Neural progenitor cell (in vitro differentiated cells): Measurements from ENCODE around the gene GYG1. TPM values are rescaled to one million over a fixed set of nuclear protein-coding genes. Genes with fewer than 3 reads are reported as not detected.
A peak's percentile ranks its signal among the peaks of the same experiment; 100 is the strongest.

ENCODE experiments used
- DNase-seq: peaks from one replicate; pipeline ENCODE4 v3.0.0-alpha.2; 2016; ENCODE audit warnings: low spot score
- H2AFZ ChIP-seq: fragments of 200-600 bp; sonication (generic); replicated peaks from 2 replicates; pipeline ENCODE4 v1.6.1; 2016; ENCODE audit warnings: antibody characterized with exemption
- H3F3A ChIP-seq: fragments of 200-600 bp; sonication (generic); 2 replicates; pipeline ENCODE4 v1.6.1; 2016; ENCODE audit warnings: antibody characterized with exemption, low read depth
- H3K27ac ChIP-seq: fragments of 200-600 bp; sonication (generic); 2 replicates; pipeline ENCODE4 v1.5.1; 2016; ENCODE audit warnings: mild to moderate bottlenecking
- H3K27me3 ChIP-seq: fragments of 200-600 bp; sonication (generic); 2 replicates; pipeline ENCODE4 v1.6.1; 2016; ENCODE audit warnings: mild to moderate bottlenecking, moderate library complexity
- H3K36me3 ChIP-seq: fragments of 200-600 bp; sonication (generic); 2 replicates; pipeline ENCODE4 v1.5.1; 2016
- H3K4me1 ChIP-seq: fragments of 200-600 bp; sonication (generic); 2 replicates; pipeline ENCODE4 v1.6.1; 2016; ENCODE audit warnings: mixed run types
- H3K4me2 ChIP-seq: fragments of 200-600 bp; sonication (generic); 2 replicates; pipeline ENCODE4 v1.6.1; 2016
- H3K4me3 ChIP-seq: fragments of 200-600 bp; sonication (generic); 2 replicates; pipeline ENCODE4 v1.5.1; 2016
- H3K79me2 ChIP-seq: fragments of 200-600 bp; sonication (generic); 2 replicates; pipeline ENCODE4 v1.6.1; 2016; ENCODE audit warnings: low read depth
- H3K9ac ChIP-seq: fragments of 200-600 bp; sonication (generic); 2 replicates; pipeline ENCODE4 v1.6.1; 2016
- H3K9me3 ChIP-seq: fragments of 200-600 bp; sonication (generic); 2 replicates; pipeline ENCODE4 v1.5.1; 2016; ENCODE audit warnings: low read depth
- H4K20me1 ChIP-seq: fragments of 200-600 bp; sonication (generic); 2 replicates; pipeline ENCODE4 v1.6.1; 2016; ENCODE audit warnings: low read depth
- H3K27ac Mint-ChIP-seq: 3 replicates; pipeline ENCODE4 v1.8.0; 2021; ENCODE audit warnings: mixed read lengths
- H3K27me3 Mint-ChIP-seq: 2 replicates; pipeline ENCODE4 v1.8.0; 2022; ENCODE audit warnings: low read depth, mild to moderate bottlenecking, inconsistent platforms, moderate library complexity, mixed read lengths; ENCODE audit not compliant: insufficient read depth
- H3K36me3 Mint-ChIP-seq: 3 replicates; pipeline ENCODE4 v1.8.0; 2021; ENCODE audit warnings: mixed read lengths
- H3K4me1 Mint-ChIP-seq: 3 replicates; pipeline ENCODE4 v1.8.0; 2021; ENCODE audit warnings: mixed read lengths
- H3K4me3 Mint-ChIP-seq: 3 replicates; pipeline ENCODE4 v1.8.0; 2021; ENCODE audit warnings: mild to moderate bottlenecking, moderate library complexity, mixed read lengths
- H3K9me3 Mint-ChIP-seq: 3 replicates; pipeline ENCODE4 v1.8.0; 2020; ENCODE audit warnings: mixed read lengths
- CTCF ChIP-seq: fragments of 200-600 bp; sonication (generic); IDR thresholded peaks from 2 replicates; pipeline ENCODE4 v1.5.1; 2017; ENCODE audit warnings: antibody characterized with exemption, mild to moderate bottlenecking
- EZH2 ChIP-seq: fragments of 200-600 bp; sonication (generic); IDR thresholded peaks from 2 replicates; pipeline ENCODE4 v1.6.1; 2017; ENCODE audit warnings: antibody characterized with exemption, mild to moderate bottlenecking, moderate library complexity
- EZH2phosphoT487 ChIP-seq: fragments of 200-600 bp; sonication (generic); IDR thresholded peaks from 2 replicates; pipeline ENCODE4 v1.6.1; 2017; ENCODE audit warnings: antibody characterized with exemption
- total RNA-seq: library from RNA; depleted of rRNA; stranded (reverse); fragments of >200 nt; gene quantifications from 2 replicates; pipeline ENCODE4 v1.2.3, GENCODE V29; 2015; ENCODE audit warnings: low replicate concordance

GYG1 gene
- total RNA-seq, 1 donor from 2014 or later, result 22.0 TPM

- Histone ChIP-seq H4K20me1 (no peaks in the 10 kb centered on the region), H3K4me1 (peaks cover 12% of the 10 kb centered on the region), H3K4me3 (no peak overlapping the region), H3K9me3 (no peaks in the 10 kb centered on the region), H3K36me3 (no peaks in the 10 kb centered on the region), H3F3A (no peaks in the 10 kb centered on the region), H2AFZ (no peak overlapping the region), H3K9ac (no peak overlapping the region), H3K79me2 (no peaks in the 10 kb centered on the region), H3K4me2 (no peak overlapping the region), H3K27ac (no peak overlapping the region), H3K27me3 (no peaks in the 10 kb centered on the region)
- Mint-ChIP-seq H3K27me3 (peaks cover 2% of the 10 kb centered on the region), H3K27ac (no peak overlapping the region), H3K4me3 (no peak overlapping the region), H3K36me3 (no peaks in the 10 kb centered on the region), H3K4me1 (peaks cover 34% of the 10 kb centered on the region), H3K9me3 (peaks cover 6% of the 10 kb centered on the region)
- DNase-seq, result no peak
- TF ChIP-seq EZH2phosphoT487 (no peak), EZH2 (no peak), CTCF (no peak)
These were observed 23.0 kb upstream of the GYG1 start for GRCh38 chr3:148968321-148968720.

- Histone ChIP-seq H3K36me3 (no peaks in the 10 kb centered on the region), H3K27me3 (no peaks in the 10 kb centered on the region), H3K4me2 (peak overlapping the region; percentile 4), H3F3A (no peaks in the 10 kb centered on the region), H3K4me3 (no peak overlapping the region), H3K9ac (no peak overlapping the region), H2AFZ (no peak overlapping the region), H3K4me1 (peaks cover 12% of the 10 kb centered on the region), H4K20me1 (no peaks in the 10 kb centered on the region), H3K9me3 (no peaks in the 10 kb centered on the region), H3K79me2 (no peaks in the 10 kb centered on the region), H3K27ac (no peak overlapping the region)
- Mint-ChIP-seq H3K4me3 (no peak overlapping the region), H3K4me1 (peaks cover 34% of the 10 kb centered on the region), H3K9me3 (peaks cover 8% of the 10 kb centered on the region), H3K27me3 (no peaks in the 10 kb centered on the region), H3K36me3 (no peaks in the 10 kb centered on the region), H3K27ac (peak overlapping the region; percentile 80)
- TF ChIP-seq EZH2phosphoT487, result no peak
- no peak for TF ChIP-seq CTCF
- TF ChIP-seq EZH2, result no peak
- no peak for DNase-seq
These were observed 21.1 kb upstream of the GYG1 start for GRCh38 chr3:148970271-148970670.

GRCh38 chr3:148971401-148972163 is 19.8 kb upstream of the GYG1 start:
- Histone ChIP-seq H2AFZ (peak overlapping the region; percentile 60), H3K4me3 (no peak overlapping the region), H3K27ac (no peak overlapping the region), H3F3A (no peaks in the 10 kb centered on the region), H3K4me1 (peaks cover 12% of the 10 kb centered on the region), H3K4me2 (no peak overlapping the region), H3K9me3 (no peaks in the 10 kb centered on the region), H3K9ac (no peak overlapping the region), H4K20me1 (no peaks in the 10 kb centered on the region), H3K27me3 (no peaks in the 10 kb centered on the region), H3K79me2 (no peaks in the 10 kb centered on the region), H3K36me3 (no peaks in the 10 kb centered on the region)
- peak overlapping the region; percentile 80 for H3K27ac Mint-ChIP-seq
- peak; percentile 18 for DNase-seq
- TF ChIP-seq CTCF, result no peak
- no peak for TF ChIP-seq EZH2
- no peak for TF ChIP-seq EZH2phosphoT487
- H3K9me3 Mint-ChIP-seq, result peaks cover 8% of the 10 kb centered on the region
- peaks cover 34% of the 10 kb centered on the region for H3K4me1 Mint-ChIP-seq
- no peak overlapping the region for H3K4me3 Mint-ChIP-seq
- no peaks in the 10 kb centered on the region for H3K36me3 Mint-ChIP-seq
- H3K27me3 Mint-ChIP-seq, result no peaks in the 10 kb centered on the region
